Fibroblast of lung (primary cell): Measurements from ENCODE around the gene IAPP.

Experiments used
- CTCF ChIP-seq, 2 donors: IDR thresholded peaks in 1 of 2; conservative IDR thresholded peaks in 1 of 2; 1 replicate in 1 of 2; 2 replicates in 1 of 2; pipeline ENCODE4 v1.5.1; 2011 to 2012; ENCODE audit warnings: low read length in 2 of 2, control low read depth in 1 of 2, inconsistent platforms in 1 of 2, low read depth in 1 of 2, mild to moderate bottlenecking in 1 of 2
- EZH2 ChIP-seq: IDR thresholded peaks from 2 replicates; pipeline ENCODE4 v1.5.1; 2012; ENCODE audit warnings: low read length, control low read depth, mild to moderate bottlenecking; ENCODE audit errors: missing control alignments

GRCh38 chr12:21337453-21337852, 35.2 kb upstream of the IAPP start:
- no peak for TF ChIP-seq EZH2
- TF ChIP-seq CTCF (conservative IDR thresholded peaks at IDR 0.05 in 1 of 2, IDR thresholded peaks at IDR 0.05 in 1 of 2; ENCODE audit: low read depth in 1 of 2, low read length in 2 of 2): no peak
